WTC11 (cell line): ENCODE results near the gene MARK2. TPM values are rescaled to one million over a fixed set of nuclear protein-coding genes. Genes with fewer than 3 reads are reported as not detected.

Experiments
- ATAC-seq: fragments of 200-7000 bp; cut with Tn5 transposase; 2 replicates; pipeline ENCODE4 v1.10.0; 2021; ENCODE audit warnings: mild to moderate bottlenecking, moderate library complexity
- CTCF ChIA-PET: fragments of 300-600 bp; sonication (Branson Sonifier 250); formaldehyde crosslinking; loops from one replicate; lab custom pipeline; 2021; ENCODE audit warnings: antibody characterized with exemption; lab: Charles Lee
- POLR2A ChIA-PET: fragments of 350-600 bp; sonication (Branson Sonifier 250); formaldehyde crosslinking; loops from one replicate; lab custom pipeline; 2021; ENCODE audit warnings: antibody characterized with exemption; lab: Charles Lee
- DNase-seq: peaks from one replicate; pipeline ENCODE4 v3.0.0; 2021; ENCODE audit warnings: low spot score
- H3K27ac Mint-ChIP-seq: 2 replicates; pipeline ENCODE4 v1.8.0; 2021; ENCODE audit warnings: mixed read lengths
- H3K27me3 Mint-ChIP-seq: 2 replicates; pipeline ENCODE4 v1.8.0; 2021; ENCODE audit warnings: low read depth, mild to moderate bottlenecking, moderate library complexity, mixed read lengths
- H3K36me3 Mint-ChIP-seq: 2 replicates; pipeline ENCODE4 v1.8.0; 2021; ENCODE audit warnings: mixed read lengths
- H3K4me1 Mint-ChIP-seq: 2 replicates; pipeline ENCODE4 v1.8.0; 2022; ENCODE audit warnings: mixed read lengths
- H3K4me3 Mint-ChIP-seq: 2 replicates; pipeline ENCODE4 v1.8.0; 2021; ENCODE audit warnings: mild to moderate bottlenecking, moderate library complexity, mixed read lengths
- H3K9me3 Mint-ChIP-seq: 2 replicates; pipeline ENCODE4 v1.8.0; 2021; ENCODE audit warnings: mixed read lengths
- FOXJ3 ChIP-seq: sonication (generic); formaldehyde crosslinking; IDR thresholded peaks from 2 replicates; pipeline ENCODE4 v1.9.0; 2021; ENCODE audit warnings: missing genetic modification reagents, mild to moderate bottlenecking, borderline replicate concordance
- FOXK1 ChIP-seq: sonication (generic); formaldehyde crosslinking; IDR thresholded peaks from 2 replicates; pipeline ENCODE4 v1.8.0; 2022; ENCODE audit warnings: mild to moderate bottlenecking, moderate library complexity, missing genetic modification reagents
- HMGA2 ChIP-seq: fragments of 250-450 bp; sonication (Bioruptor Pico); IDR thresholded peaks from 2 replicates; pipeline ENCODE4 v1.4.0; 2021; ENCODE audit warnings: mild to moderate bottlenecking, moderate library complexity
- JAZF1 ChIP-seq: fragments of 250-450 bp; sonication (Bioruptor Pico); IDR thresholded peaks from 2 replicates; pipeline ENCODE4 v1.9.0; 2021; ENCODE audit warnings: moderate library complexity, mild to moderate bottlenecking, inconsistent platforms
- RELA ChIP-seq: sonication (generic); formaldehyde crosslinking; IDR thresholded peaks from 2 replicates; pipeline ENCODE4 v1.8.1; 2022; ENCODE audit warnings: missing genetic modification reagents, mild to moderate bottlenecking, borderline replicate concordance
- SMAD3 ChIP-seq: sonication (generic); formaldehyde crosslinking; IDR thresholded peaks from 2 replicates; pipeline ENCODE4 v1.8.0; 2022; ENCODE audit warnings: missing genetic modification reagents, mild to moderate bottlenecking, borderline replicate concordance
- SOX15 ChIP-seq: fragments of 250-450 bp; sonication (Bioruptor Pico); IDR thresholded peaks from 2 replicates; pipeline ENCODE4 v1.9.0; 2021; ENCODE audit warnings: mild to moderate bottlenecking
- ZBTB21 ChIP-seq: sonication (generic); formaldehyde crosslinking; IDR thresholded peaks from 2 replicates; pipeline ENCODE4 v1.8.1; 2023; ENCODE audit warnings: mild to moderate bottlenecking, missing genetic modification reagents, borderline replicate concordance
- ZNF138 ChIP-seq: sonication (generic); formaldehyde crosslinking; conservative IDR thresholded peaks from 2 replicates; pipeline ENCODE4 v1.8.1; 2022; ENCODE audit warnings: mild to moderate bottlenecking, moderate library complexity, missing genetic modification reagents
- ZNF219 ChIP-seq: sonication (generic); formaldehyde crosslinking; IDR thresholded peaks from 2 replicates; pipeline ENCODE4 v1.8.0; 2023; ENCODE audit warnings: missing genetic modification reagents, mild to moderate bottlenecking, borderline replicate concordance
- ZNF263 ChIP-seq: sonication (generic); formaldehyde crosslinking; IDR thresholded peaks from 2 replicates; pipeline ENCODE4 v1.8.1; 2022; ENCODE audit warnings: low read depth, mild to moderate bottlenecking, moderate library complexity, missing genetic modification reagents
- ZNF416 ChIP-seq: fragments of 250-450 bp; sonication (Bioruptor Pico); IDR thresholded peaks from 2 replicates; pipeline ENCODE4 v1.9.0; 2021; ENCODE audit warnings: mild to moderate bottlenecking, inconsistent platforms
- total RNA-seq: library from RNA; stranded (reverse); gene quantifications from 3 replicates; pipeline ENCODE4 v1.2.3, GENCODE V29; 2021
- TF ChIP-seq, protein P1 (sequence below): sonication (generic); formaldehyde crosslinking; IDR thresholded peaks from 2 replicates; pipeline ENCODE4 v1.8.1; 2022; ENCODE audit warnings: missing genetic modification reagents, borderline replicate concordance
- TF ChIP-seq, protein P2 (sequence below): fragments of 250-450 bp; sonication (Bioruptor Pico); IDR thresholded peaks from 2 replicates; pipeline ENCODE4 v1.9.0; 2021; ENCODE audit warnings: moderate library complexity, mild to moderate bottlenecking, inconsistent platforms, borderline replicate concordance
- TF ChIP-seq, protein P3 (sequence below): sonication (generic); formaldehyde crosslinking; IDR thresholded peaks from 2 replicates; pipeline ENCODE4 v1.8.1; 2023; ENCODE audit warnings: mild to moderate bottlenecking, missing genetic modification reagents
- TF ChIP-seq, protein P4 (sequence below): fragments of 250-450 bp; sonication (Bioruptor Pico); IDR thresholded peaks from 2 replicates; pipeline ENCODE4 v1.8.0; 2021; ENCODE audit warnings: mild to moderate bottlenecking
- TF ChIP-seq, protein P5 (sequence below): sonication (generic); formaldehyde crosslinking; IDR thresholded peaks from 2 replicates; pipeline ENCODE4 v1.8.1; 2023; ENCODE audit warnings: mild to moderate bottlenecking, missing genetic modification reagents, moderate library complexity
- TF ChIP-seq, protein P6 (sequence below): sonication (generic); formaldehyde crosslinking; IDR thresholded peaks from 2 replicates; pipeline ENCODE4 v1.8.1; 2023; ENCODE audit warnings: mild to moderate bottlenecking, moderate library complexity, missing genetic modification reagents
- TF ChIP-seq, protein P7 (sequence below): fragments of 250-450 bp; sonication (Bioruptor Pico); IDR thresholded peaks from 2 replicates; pipeline ENCODE4 v1.9.0; 2021; ENCODE audit warnings: mild to moderate bottlenecking, borderline replicate concordance
- TF ChIP-seq, protein P8 (sequence below): sonication (generic); formaldehyde crosslinking; IDR thresholded peaks from 2 replicates; pipeline ENCODE4 v1.8.1; 2023; ENCODE audit warnings: mild to moderate bottlenecking, missing genetic modification reagents, moderate library complexity
- TF ChIP-seq, protein P9 (sequence below): sonication (generic); formaldehyde crosslinking; conservative IDR thresholded peaks from 2 replicates; pipeline ENCODE4 v1.8.1; 2022; ENCODE audit warnings: mild to moderate bottlenecking, missing genetic modification reagents
- TF ChIP-seq, protein P10 (sequence below): fragments of 250-450 bp; sonication (Bioruptor Pico); IDR thresholded peaks from 2 replicates; pipeline ENCODE4 v1.9.0; 2021; ENCODE audit warnings: mild to moderate bottlenecking

MARK2 gene
- total RNA-seq, 1 experiment from 2014 or later, result 57.4 TPM

DNA sequence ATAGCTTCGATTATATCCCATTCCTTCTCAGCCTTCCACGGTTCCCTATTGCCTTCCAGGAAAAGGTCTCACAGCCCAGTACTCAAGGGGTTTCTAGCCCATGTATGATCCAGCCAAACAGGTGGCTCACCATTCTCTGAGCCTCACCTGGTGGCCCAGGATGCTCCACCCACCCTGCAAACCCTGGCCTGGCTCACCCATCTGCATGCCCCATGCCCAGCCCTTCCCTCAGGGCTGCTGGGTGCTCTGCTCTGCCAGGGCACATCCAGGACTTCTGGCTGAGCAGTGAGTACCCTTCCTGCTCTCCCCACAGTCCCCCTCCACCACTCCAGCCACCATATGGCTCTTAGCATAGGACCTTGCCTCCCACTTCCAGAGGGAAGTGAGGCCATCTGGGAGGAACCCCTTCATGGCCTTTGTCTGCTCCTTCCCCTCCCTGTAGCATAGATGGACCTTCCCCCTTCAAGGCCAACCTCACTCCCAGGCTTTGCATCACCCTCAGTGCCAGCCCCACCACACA, 83.8 kb downstream of the MARK2 start:
- CTCF ChIA-PET, result interaction anchor here (4.2 kb wide), 1 partner anchor 12 kb away, joined by 48 read pairs; no protein-coding TSS in a partner anchor
- TF ChIP-seq ZNF138, result no peak
- no peak for TF ChIP-seq SOX15
- TF ChIP-seq ZNF219, result no peak
- no peak for TF ChIP-seq ZNF263
- no peak for TF ChIP-seq ZBTB21
- TF ChIP-seq, protein P1, sequence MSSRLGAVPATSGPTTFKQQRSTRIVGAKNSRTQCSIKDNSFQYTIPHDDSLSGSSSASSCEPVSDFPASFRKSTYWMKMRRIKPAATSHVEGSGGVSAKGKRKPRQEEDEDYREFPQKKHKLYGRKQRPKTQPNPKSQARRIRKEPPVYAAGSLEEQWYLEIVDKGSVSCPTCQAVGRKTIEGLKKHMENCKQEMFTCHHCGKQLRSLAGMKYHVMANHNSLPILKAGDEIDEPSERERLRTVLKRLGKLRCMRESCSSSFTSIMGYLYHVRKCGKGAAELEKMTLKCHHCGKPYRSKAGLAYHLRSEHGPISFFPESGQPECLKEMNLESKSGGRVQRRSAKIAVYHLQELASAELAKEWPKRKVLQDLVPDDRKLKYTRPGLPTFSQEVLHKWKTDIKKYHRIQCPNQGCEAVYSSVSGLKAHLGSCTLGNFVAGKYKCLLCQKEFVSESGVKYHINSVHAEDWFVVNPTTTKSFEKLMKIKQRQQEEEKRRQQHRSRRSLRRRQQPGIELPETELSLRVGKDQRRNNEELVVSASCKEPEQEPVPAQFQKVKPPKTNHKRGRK (CRISPR knock-in tag), result no peak
- TF ChIP-seq, protein P2, sequence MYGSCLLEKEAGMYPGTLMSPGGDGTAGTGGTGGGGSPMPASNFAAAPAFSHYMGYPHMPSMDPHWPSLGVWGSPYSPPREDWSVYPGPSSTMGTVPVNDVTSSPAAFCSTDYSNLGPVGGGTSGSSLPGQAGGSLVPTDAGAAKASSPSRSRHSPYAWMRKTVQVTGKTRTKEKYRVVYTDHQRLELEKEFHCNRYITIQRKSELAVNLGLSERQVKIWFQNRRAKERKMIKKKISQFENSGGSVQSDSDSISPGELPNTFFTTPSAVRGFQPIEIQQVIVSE (CRISPR knock-in tag), result no peak
- TF ChIP-seq ZNF416 (CRISPR knock-in tag), result no peak
- Mint-ChIP-seq H3K4me3 (no peak overlapping the region), H3K36me3 (no peaks in the 10 kb centered on the region), H3K27me3 (peaks cover 45% of the 10 kb centered on the region), H3K4me1 (peaks cover 15% of the 10 kb centered on the region), H3K27ac (no peak overlapping the region), H3K9me3 (no peaks in the 10 kb centered on the region; the same call in none of the 2 replicates)
- ATAC-seq (no peak), DNase-seq (no peak)
- POLR2A ChIA-PET, result no interaction called here

DNA sequence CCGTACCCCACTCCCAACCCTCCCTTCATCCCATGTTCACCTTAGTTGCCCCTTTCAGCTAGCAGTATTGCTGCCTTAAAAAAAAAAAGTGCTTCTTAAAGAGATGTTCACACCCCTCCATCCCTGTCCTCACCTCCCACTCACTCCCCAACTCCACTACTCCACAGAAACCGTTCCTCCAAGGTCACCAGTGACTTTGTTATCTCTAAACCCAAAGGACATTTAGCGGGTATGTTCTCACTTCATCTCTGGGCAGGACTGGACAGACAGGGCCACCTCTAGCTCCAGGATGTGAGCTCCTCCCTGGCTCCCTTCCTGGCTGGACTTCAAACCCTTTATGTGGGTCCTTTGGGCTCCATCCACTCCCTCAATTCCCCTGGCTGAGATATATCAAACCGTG, 84.4 kb downstream of the MARK2 start:
- CTCF ChIA-PET, result no interaction called here
- TF ChIP-seq, protein P3, sequence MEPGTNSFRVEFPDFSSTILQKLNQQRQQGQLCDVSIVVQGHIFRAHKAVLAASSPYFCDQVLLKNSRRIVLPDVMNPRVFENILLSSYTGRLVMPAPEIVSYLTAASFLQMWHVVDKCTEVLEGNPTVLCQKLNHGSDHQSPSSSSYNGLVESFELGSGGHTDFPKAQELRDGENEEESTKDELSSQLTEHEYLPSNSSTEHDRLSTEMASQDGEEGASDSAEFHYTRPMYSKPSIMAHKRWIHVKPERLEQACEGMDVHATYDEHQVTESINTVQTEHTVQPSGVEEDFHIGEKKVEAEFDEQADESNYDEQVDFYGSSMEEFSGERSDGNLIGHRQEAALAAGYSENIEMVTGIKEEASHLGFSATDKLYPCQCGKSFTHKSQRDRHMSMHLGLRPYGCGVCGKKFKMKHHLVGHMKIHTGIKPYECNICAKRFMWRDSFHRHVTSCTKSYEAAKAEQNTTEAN (CRISPR knock-in tag), result no peak
- TF ChIP-seq SOX15 (no peak), FOXJ3 (CRISPR knock-in tag) (no peak), HMGA2 (CRISPR knock-in tag) (no peak), RELA (CRISPR knock-in tag) (no peak), FOXK1 (CRISPR knock-in tag) (no peak), SMAD3 (CRISPR knock-in tag) (no peak), ZNF138 (no peak), JAZF1 (CRISPR knock-in tag) (no peak)
- TF ChIP-seq, protein P4, sequence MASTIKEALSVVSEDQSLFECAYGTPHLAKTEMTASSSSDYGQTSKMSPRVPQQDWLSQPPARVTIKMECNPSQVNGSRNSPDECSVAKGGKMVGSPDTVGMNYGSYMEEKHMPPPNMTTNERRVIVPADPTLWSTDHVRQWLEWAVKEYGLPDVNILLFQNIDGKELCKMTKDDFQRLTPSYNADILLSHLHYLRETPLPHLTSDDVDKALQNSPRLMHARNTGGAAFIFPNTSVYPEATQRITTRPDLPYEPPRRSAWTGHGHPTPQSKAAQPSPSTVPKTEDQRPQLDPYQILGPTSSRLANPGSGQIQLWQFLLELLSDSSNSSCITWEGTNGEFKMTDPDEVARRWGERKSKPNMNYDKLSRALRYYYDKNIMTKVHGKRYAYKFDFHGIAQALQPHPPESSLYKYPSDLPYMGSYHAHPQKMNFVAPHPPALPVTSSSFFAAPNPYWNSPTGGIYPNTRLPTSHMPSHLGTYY (CRISPR knock-in tag), result no peak
- TF ChIP-seq, protein P5, sequence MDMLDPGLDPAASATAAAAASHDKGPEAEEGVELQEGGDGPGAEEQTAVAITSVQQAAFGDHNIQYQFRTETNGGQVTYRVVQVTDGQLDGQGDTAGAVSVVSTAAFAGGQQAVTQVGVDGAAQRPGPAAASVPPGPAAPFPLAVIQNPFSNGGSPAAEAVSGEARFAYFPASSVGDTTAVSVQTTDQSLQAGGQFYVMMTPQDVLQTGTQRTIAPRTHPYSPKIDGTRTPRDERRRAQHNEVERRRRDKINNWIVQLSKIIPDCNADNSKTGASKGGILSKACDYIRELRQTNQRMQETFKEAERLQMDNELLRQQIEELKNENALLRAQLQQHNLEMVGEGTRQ (CRISPR knock-in tag), result no peak
- TF ChIP-seq, protein P6, sequence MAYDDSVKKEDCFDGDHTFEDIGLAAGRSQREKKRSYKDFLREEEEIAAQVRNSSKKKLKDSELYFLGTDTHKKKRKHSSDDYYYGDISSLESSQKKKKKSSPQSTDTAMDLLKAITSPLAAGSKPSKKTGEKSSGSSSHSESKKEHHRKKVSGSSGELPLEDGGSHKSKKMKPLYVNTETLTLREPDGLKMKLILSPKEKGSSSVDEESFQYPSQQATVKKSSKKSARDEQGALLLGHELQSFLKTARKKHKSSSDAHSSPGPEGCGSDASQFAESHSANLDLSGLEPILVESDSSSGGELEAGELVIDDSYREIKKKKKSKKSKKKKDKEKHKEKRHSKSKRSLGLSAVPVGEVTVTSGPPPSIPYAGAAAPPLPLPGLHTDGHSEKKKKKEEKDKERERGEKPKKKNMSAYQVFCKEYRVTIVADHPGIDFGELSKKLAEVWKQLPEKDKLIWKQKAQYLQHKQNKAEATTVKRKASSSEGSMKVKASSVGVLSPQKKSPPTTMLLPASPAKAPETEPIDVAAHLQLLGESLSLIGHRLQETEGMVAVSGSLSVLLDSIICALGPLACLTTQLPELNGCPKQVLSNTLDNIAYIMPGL, result no peak
- TF ChIP-seq, protein P7, sequence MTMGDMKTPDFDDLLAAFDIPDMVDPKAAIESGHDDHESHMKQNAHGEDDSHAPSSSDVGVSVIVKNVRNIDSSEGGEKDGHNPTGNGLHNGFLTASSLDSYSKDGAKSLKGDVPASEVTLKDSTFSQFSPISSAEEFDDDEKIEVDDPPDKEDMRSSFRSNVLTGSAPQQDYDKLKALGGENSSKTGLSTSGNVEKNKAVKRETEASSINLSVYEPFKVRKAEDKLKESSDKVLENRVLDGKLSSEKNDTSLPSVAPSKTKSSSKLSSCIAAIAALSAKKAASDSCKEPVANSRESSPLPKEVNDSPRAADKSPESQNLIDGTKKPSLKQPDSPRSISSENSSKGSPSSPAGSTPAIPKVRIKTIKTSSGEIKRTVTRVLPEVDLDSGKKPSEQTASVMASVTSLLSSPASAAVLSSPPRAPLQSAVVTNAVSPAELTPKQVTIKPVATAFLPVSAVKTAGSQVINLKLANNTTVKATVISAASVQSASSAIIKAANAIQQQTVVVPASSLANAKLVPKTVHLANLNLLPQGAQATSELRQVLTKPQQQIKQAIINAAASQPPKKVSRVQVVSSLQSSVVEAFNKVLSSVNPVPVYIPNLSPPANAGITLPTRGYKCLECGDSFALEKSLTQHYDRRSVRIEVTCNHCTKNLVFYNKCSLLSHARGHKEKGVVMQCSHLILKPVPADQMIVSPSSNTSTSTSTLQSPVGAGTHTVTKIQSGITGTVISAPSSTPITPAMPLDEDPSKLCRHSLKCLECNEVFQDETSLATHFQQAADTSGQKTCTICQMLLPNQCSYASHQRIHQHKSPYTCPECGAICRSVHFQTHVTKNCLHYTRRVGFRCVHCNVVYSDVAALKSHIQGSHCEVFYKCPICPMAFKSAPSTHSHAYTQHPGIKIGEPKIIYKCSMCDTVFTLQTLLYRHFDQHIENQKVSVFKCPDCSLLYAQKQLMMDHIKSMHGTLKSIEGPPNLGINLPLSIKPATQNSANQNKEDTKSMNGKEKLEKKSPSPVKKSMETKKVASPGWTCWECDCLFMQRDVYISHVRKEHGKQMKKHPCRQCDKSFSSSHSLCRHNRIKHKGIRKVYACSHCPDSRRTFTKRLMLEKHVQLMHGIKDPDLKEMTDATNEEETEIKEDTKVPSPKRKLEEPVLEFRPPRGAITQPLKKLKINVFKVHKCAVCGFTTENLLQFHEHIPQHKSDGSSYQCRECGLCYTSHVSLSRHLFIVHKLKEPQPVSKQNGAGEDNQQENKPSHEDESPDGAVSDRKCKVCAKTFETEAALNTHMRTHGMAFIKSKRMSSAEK (CRISPR knock-in tag), result no peak
- TF ChIP-seq, protein P8, sequence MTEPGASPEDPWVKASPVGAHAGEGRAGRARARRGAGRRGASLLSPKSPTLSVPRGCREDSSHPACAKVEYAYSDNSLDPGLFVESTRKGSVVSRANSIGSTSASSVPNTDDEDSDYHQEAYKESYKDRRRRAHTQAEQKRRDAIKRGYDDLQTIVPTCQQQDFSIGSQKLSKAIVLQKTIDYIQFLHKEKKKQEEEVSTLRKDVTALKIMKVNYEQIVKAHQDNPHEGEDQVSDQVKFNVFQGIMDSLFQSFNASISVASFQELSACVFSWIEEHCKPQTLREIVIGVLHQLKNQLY (CRISPR knock-in tag), result no peak
- TF ChIP-seq, protein P9, sequence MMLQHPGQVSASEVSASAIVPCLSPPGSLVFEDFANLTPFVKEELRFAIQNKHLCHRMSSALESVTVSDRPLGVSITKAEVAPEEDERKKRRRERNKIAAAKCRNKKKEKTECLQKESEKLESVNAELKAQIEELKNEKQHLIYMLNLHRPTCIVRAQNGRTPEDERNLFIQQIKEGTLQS, result no peak
- TF ChIP-seq, protein P10, sequence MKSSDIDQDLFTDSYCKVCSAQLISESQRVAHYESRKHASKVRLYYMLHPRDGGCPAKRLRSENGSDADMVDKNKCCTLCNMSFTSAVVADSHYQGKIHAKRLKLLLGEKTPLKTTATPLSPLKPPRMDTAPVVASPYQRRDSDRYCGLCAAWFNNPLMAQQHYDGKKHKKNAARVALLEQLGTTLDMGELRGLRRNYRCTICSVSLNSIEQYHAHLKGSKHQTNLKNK (CRISPR knock-in tag), result no peak

More for the DNA sequence above, 84.4 kb downstream of the MARK2 start:
- DNase-seq, result no peak
- H3K4me3 Mint-ChIP-seq, result no peak overlapping the region
- H3K4me1 Mint-ChIP-seq, result peaks cover 15% of the 10 kb centered on the region
- peaks cover 51% of the 10 kb centered on the region for H3K27me3 Mint-ChIP-seq
- POLR2A ChIA-PET, result no interaction called here
- no peak for ATAC-seq
- H3K27ac Mint-ChIP-seq, result no peak overlapping the region
- no peaks in the 10 kb centered on the region; the same call in none of the 2 replicates for H3K9me3 Mint-ChIP-seq
- H3K36me3 Mint-ChIP-seq, result no peaks in the 10 kb centered on the region
